Transverse colon (tissue), 4 donors: Measurements from ENCODE around the gene TTF2. TPM values are rescaled to one million over a fixed set of nuclear protein-coding genes. Genes with fewer than 3 reads are reported as not detected.

Experiments used
- DNase-seq: peaks from one replicate; pipeline ENCODE4 v3.0.0-alpha.2; 2019
- H3K27ac ChIP-seq, 4 donors: fragments of 200-600 bp; sonication (generic); 2 replicates each; pipeline ENCODE4 v1.5.1; 2016 to 2018; ENCODE audit warnings: inconsistent platforms in 4 of 4
- H3K27me3 ChIP-seq: fragments of 200-600 bp; sonication (generic); 2 replicates; pipeline ENCODE4 v1.5.1; 2017; ENCODE audit warnings: inconsistent platforms
- H3K36me3 ChIP-seq, 4 donors: fragments of 200-600 bp; sonication (generic); 2 replicates each; pipeline ENCODE4 v1.5.1; 2017 to 2019; ENCODE audit warnings: inconsistent platforms in 4 of 4
- H3K4me1 ChIP-seq, 4 donors: fragments of 200-600 bp; sonication (generic); 2 replicates each; pipeline ENCODE4 v1.5.1; 2017 to 2020; ENCODE audit warnings: inconsistent platforms in 4 of 4
- H3K4me3 ChIP-seq, 4 donors: fragments of 200-600 bp; sonication (generic); 1 replicate in 1 of 4; 2 replicates in 3 of 4; pipeline versions ENCODE4 v1.5.1 to v1.6.1; 2017 to 2019; ENCODE audit warnings: inconsistent platforms in 4 of 4
- H3K9me3 ChIP-seq, 2 donors: fragments of 200-600 bp; sonication (generic); 2 replicates each; pipeline ENCODE4 v1.5.1; 2017 to 2019; ENCODE audit warnings: inconsistent platforms in 2 of 2
- EP300 ChIP-seq: sonication (generic); formaldehyde crosslinking; IDR thresholded peaks from one replicate; pipeline ENCODE4 v1.6.1; 2017; ENCODE audit warnings: antibody characterized with exemption, low read depth
- POLR2A ChIP-seq: fragments of 450-650 bp; IDR thresholded peaks from one replicate; pipeline ENCODE4 v1.6.1; 2016; ENCODE audit warnings: antibody characterized with exemption, mild to moderate bottlenecking, moderate library complexity
- POLR2AphosphoS5 ChIP-seq, 3 donors: sonication (generic); formaldehyde crosslinking; IDR thresholded peaks; one replicate each; pipeline ENCODE4 v1.6.1; 2016; ENCODE audit warnings: antibody characterized with exemption in 3 of 3
- WGBS, 2 donors: methylation state at CpG; one replicate each; pipeline ENCODE4 v1.1.5; 2018; ENCODE audit warnings: low coverage in 1 of 2; 5-methylcytosine and 5-hydroxymethylcytosine counted together
- in situ Hi-C, 4 donors: fragments of 200-750 bp; cut with MboI; loops; one replicate each; pipeline versions ENCODE4 v1.15.0 to v1.15.1; 2017; ENCODE audit warnings: low sequenced_read_pairs in 3 of 4, low pct_ligation_motif_present in 1 of 4, low pct_unique_long_range_greater_than_20kb in 1 of 4
- intact Hi-C: fragments of 100-400 bp; cut with DNase I; formaldehyde crosslinking; loops from one replicate; pipeline ENCODE4 v1.15.1; 2023; ENCODE audit warnings: low total_unique reads
- total RNA-seq, 4 donors: library from RNA; depleted of rRNA; stranded (reverse); fragments of >200 nt; gene quantifications; one replicate each; pipeline ENCODE4 v1.1.0, GENCODE V29; 2016
- TF ChIP-seq, protein P1 (sequence below), 5 experiments: fragments of 200-600 bp in 3 of 5; fragments of 450-650 bp in 2 of 5; sonication (generic) in 3 of 5; IDR thresholded peaks; 1 replicate in 2 of 5; 2 replicates in 3 of 5; pipeline ENCODE4 v1.5.1; 2016 to 2017; ENCODE audit warnings: antibody characterized with exemption in 5 of 5, inconsistent platforms in 3 of 5, mild to moderate bottlenecking in 2 of 5, moderate library complexity in 1 of 5

The TTF2 gene
- total RNA-seq, 4 donors from 2014 or later: 9.6 to 25.9 (median 16.6) TPM

DNA sequence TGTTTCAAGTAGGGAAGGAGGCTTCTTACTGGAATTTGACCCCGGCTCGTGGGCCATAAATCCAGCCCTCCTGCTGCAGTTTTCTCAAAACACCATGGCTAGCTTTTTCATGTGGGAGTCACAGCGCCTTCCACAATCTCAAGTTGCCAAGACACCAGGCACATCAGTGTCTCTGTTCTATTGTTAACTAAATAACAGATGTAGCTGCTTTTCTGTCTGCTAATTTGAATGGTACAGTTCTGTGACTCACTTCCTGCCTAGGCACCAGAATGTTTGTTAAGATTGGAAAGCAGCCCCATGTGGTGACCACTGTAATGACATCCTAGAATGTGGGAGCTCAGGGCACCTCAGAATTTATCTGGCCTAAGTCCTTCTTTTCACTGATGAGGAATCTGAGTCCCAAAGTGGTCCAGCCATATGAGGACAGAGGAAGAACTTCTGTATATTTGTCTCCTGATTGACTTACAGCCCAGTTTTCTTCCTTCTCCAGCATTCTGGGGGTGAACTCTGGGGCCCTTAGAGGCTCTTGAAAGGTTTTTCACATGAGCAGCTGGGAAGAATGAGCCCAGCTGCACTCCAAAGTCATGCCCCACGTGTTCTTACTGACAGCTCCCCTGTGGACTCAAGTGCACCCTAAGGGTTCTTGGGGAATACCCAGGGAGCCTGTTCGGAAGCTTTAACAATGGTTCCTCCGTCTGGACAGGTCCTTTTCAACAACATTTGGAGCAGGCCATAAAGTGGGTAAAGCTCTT, 33.9 kb downstream of the TTF2 start:
- WGBS, 2 donors: 57 to 77% methylated on average over 1 to 6 of the region's 6 CpGs
- DNase-seq: no peak
- in situ Hi-C loops: no loop called here
- Histone ChIP-seq H3K27me3 (no peaks in the 10 kb centered on the region), H3K9me3 (no peaks in the 10 kb centered on the region), H3K4me1 (peaks cover 0 to 10% (median 5%) of the 10 kb centered on the region in 4 donors), H3K36me3 (peaks cover 0 to 30% (median 4%) of the 10 kb centered on the region in 4 donors), H3K27ac (peak overlapping the region; percentile 32 to 65 (median 52)), H3K4me3 (no peak overlapping the region)
- intact Hi-C loops: no loop called here
- TF ChIP-seq POLR2AphosphoS5 (IDR thresholded peaks at IDR 0.05) (no peak), EP300 (no peak), POLR2A (no peak)
- TF ChIP-seq, protein P1, sequence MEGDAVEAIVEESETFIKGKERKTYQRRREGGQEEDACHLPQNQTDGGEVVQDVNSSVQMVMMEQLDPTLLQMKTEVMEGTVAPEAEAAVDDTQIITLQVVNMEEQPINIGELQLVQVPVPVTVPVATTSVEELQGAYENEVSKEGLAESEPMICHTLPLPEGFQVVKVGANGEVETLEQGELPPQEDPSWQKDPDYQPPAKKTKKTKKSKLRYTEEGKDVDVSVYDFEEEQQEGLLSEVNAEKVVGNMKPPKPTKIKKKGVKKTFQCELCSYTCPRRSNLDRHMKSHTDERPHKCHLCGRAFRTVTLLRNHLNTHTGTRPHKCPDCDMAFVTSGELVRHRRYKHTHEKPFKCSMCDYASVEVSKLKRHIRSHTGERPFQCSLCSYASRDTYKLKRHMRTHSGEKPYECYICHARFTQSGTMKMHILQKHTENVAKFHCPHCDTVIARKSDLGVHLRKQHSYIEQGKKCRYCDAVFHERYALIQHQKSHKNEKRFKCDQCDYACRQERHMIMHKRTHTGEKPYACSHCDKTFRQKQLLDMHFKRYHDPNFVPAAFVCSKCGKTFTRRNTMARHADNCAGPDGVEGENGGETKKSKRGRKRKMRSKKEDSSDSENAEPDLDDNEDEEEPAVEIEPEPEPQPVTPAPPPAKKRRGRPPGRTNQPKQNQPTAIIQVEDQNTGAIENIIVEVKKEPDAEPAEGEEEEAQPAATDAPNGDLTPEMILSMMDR (IDR thresholded peaks at IDR 0.05): peak in 4 of 5 experiments; percentile 10 to 29 (median 24)

DNA sequence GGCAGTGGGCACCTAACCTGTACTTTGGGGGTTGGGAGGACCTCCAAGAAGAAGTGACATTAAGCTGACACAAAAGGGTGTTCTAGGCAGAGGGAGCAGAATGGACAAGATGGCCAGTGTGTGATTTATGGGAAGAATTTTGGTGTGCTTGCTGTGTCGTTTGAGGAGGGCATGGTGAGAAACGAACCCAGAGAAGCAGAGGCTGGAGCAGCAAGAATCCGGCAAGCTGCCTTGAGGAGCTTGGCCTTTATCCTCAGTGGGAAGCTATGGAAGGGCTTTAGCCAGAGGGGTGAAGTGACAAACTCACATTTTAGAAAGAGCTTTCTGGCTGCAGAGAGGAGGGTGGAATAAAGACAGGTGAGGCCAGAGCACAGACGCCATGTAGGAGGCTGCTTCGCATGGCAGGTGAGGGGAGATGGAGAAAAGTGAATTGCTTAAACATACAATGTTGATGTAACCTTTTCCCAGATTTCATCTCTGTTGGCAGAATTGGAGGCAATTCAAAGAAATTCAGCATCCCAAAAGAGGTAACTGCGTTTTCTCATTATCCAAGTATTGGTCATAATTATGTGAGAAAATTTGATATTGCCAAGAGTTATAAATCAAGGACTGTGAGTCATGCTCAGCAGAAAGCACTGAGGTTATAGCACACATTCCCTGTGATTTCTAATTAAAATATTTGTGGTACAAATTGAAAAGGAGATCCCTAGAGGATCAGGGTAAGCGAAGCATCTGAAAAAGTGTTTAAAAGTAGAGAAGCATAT, 34.9 kb downstream of the TTF2 start:
- in situ Hi-C loops (no loop called here), intact Hi-C loops (no loop called here)
- H3K4me1 ChIP-seq: peaks cover 0 to 10% (median 5%) of the 10 kb centered on the region in 4 donors
- H3K9me3 ChIP-seq: no peaks in the 10 kb centered on the region
- peak overlapping the region; percentile 2 to 65 (median 32) for H3K27ac ChIP-seq
- peaks cover 0 to 34% (median 4%) of the 10 kb centered on the region in 4 donors for H3K36me3 ChIP-seq
- no peak overlapping the region for H3K4me3 ChIP-seq
- no peaks in the 10 kb centered on the region for H3K27me3 ChIP-seq
- WGBS, 2 donors: 81 to 84% methylated on average over 5 to 7 of the region's 7 CpGs
- TF ChIP-seq EP300 (no peak), POLR2AphosphoS5 (IDR thresholded peaks at IDR 0.05) (no peak), POLR2A (no peak)
- TF ChIP-seq, protein P1 (IDR thresholded peaks at IDR 0.05): no peak
- no peak for DNase-seq

DNA sequence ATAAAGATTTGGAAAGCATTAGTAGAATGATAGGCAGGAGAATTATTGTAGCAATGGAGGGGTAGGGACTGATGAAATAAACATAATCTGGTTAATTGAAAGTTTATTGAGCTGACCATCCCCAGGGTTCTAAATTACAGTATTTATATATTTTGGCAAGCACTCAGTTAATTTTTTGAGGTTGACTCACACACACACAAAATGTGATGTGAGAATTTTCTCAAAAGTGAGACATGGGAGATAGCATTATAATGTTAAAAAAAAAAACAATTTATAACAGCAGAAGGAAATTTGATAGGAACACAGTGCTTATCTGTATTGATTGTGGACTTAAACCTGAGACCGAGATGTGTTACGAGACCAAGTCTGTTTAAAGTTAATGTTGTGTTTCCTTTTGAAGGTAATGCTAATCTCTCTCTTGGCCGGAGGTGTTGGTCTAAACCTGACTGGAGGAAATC, 36.9 kb downstream of the TTF2 start:
- Histone ChIP-seq H3K4me1 (peaks cover 0 to 10% (median 5%) of the 10 kb centered on the region in 4 donors), H3K27ac (no peak overlapping the region), H3K9me3 (no peaks in the 10 kb centered on the region), H3K36me3 (peaks cover 0 to 32% (median 4%) of the 10 kb centered on the region in 4 donors), H3K27me3 (no peaks in the 10 kb centered on the region), H3K4me3 (no peak overlapping the region)
- no peak for TF ChIP-seq POLR2AphosphoS5 (IDR thresholded peaks at IDR 0.05)
- TF ChIP-seq EP300: no peak
- TF ChIP-seq, protein P1 (IDR thresholded peaks at IDR 0.05): no peak
- TF ChIP-seq POLR2A: no peak
- intact Hi-C loops: no loop called here
- DNase-seq: no peak
- 94 to 97% methylated on average over 3 of the region's 3 CpGs for WGBS, 2 donors
- in situ Hi-C loops: no loop called here

DNA sequence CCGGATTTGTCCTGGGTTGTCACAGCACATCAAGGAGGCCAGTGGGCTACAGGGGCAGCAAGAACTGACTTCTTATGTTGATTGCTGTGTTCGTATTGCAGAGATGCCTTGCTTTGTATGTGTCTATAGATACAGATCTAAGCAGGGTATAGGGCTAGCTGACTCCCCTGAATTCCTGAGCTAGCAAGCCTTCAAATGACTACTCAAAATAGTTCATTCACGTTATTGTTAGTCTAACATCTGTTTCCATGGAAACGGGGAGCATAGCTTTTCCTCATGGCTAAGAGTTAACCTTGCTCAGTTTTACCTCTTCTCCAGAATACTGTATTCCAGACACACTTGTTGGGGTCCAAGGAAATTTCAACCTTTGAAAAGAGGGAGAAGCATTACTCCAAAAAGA, 37.3 kb downstream of the TTF2 start:
- in situ Hi-C loops: no loop called here

More for the DNA sequence above, 37.3 kb downstream of the TTF2 start:
- Histone ChIP-seq H3K4me1 (peaks cover 0 to 10% (median 5%) of the 10 kb centered on the region in 4 donors), H3K36me3 (peaks cover 0 to 30% (median 4%) of the 10 kb centered on the region in 4 donors), H3K27me3 (no peaks in the 10 kb centered on the region), H3K27ac (no peak overlapping the region), H3K4me3 (no peak overlapping the region), H3K9me3 (no peaks in the 10 kb centered on the region)
- WGBS, 2 donors: 85 to 94% methylated on average over 3 to 4 of the region's 4 CpGs
- TF ChIP-seq POLR2A (no peak), EP300 (no peak)
- DNase-seq: no peak
- intact Hi-C loops: no loop called here
